ENCODE results near the gene NFE2. TPM values are rescaled to one million over a fixed set of nuclear protein-coding genes. Genes with fewer than 3 reads are reported as not detected.

The NFE2 gene
- total RNA-seq, 1 donor from 2014 or later, result 0.65 TPM

- no peaks in the 10 kb centered on the region for H3K9me3 Mint-ChIP-seq
- H3K27me3 Mint-ChIP-seq, result no peaks in the 10 kb centered on the region
- peak; percentile 93 for DNase-seq (ENCODE audit: extremely low spot score, unreplicated experiment)
- H3K4me1 Mint-ChIP-seq (ENCODE audit: unreplicated experiment), result peaks cover 50% of the 10 kb centered on the region
- no peak for TF ChIP-seq CTCF (conservative IDR thresholded peaks at IDR 0.05)
- no peak within 1 kb of the TSS for H3K4me3 Mint-ChIP-seq
- no peak within 1 kb of the TSS for H3K27ac Mint-ChIP-seq
- H3K36me3 Mint-ChIP-seq, result peaks cover 27% of the 10 kb centered on the region
Measured at GRCh38 chr12:54280468-54281260, 20.2 kb downstream of the NFE2 start, which contains the start of gene HNRNPA1. Gene HNRNPA1, plus strand, starts transcription at chr12:54280726. Its CDS starts 82 bp downstream, at chr12:54280808.

- no peaks in the 10 kb centered on the region for H3K9me3 Mint-ChIP-seq
- H3K27me3 Mint-ChIP-seq, result no peaks in the 10 kb centered on the region
- no peak for TF ChIP-seq CTCF (conservative IDR thresholded peaks at IDR 0.05)
- no peak within 1 kb of the TSS for H3K4me3 Mint-ChIP-seq
- DNase-seq (ENCODE audit: extremely low spot score, unreplicated experiment), result peak; percentile 100
- no peak within 1 kb of the TSS for H3K27ac Mint-ChIP-seq
- peaks cover 19% of the 10 kb centered on the region for H3K36me3 Mint-ChIP-seq
- H3K4me1 Mint-ChIP-seq (ENCODE audit: unreplicated experiment), result peaks cover 49% of the 10 kb centered on the region
Measured at GRCh38 chr12:54279632-54280467, 21.0 kb downstream of the NFE2 start, which contains the start of gene CBX5. Gene CBX5, minus strand, starts transcription at chr12:54280122. Its CDS starts 22,472 bp downstream, at chr12:54257650.

GRCh38 chr12:54279227-54279631 is 21.6 kb downstream of the NFE2 start:
- Mint-ChIP-seq H3K27ac (no peak overlapping the region), H3K9me3 (no peaks in the 10 kb centered on the region), H3K36me3 (peaks cover 13% of the 10 kb centered on the region), H3K4me3 (no peak overlapping the region), H3K27me3 (no peaks in the 10 kb centered on the region), H3K4me1 (ENCODE audit: unreplicated experiment) (peaks cover 47% of the 10 kb centered on the region)
- no peak for DNase-seq (ENCODE audit: extremely low spot score, unreplicated experiment)
- no peak for TF ChIP-seq CTCF (conservative IDR thresholded peaks at IDR 0.05)

GRCh38 chr12:54277823-54278276 is 23.0 kb downstream of the NFE2 start:
- Mint-ChIP-seq H3K27ac (no peak overlapping the region), H3K4me1 (ENCODE audit: unreplicated experiment) (peaks cover 36% of the 10 kb centered on the region), H3K9me3 (no peaks in the 10 kb centered on the region), H3K27me3 (no peaks in the 10 kb centered on the region), H3K4me3 (no peak overlapping the region), H3K36me3 (peaks cover 14% of the 10 kb centered on the region)
- no peak for TF ChIP-seq CTCF (conservative IDR thresholded peaks at IDR 0.05)
- no peak for DNase-seq (ENCODE audit: extremely low spot score, unreplicated experiment)

GRCh38 chr12:54276368-54276767 is 24.4 kb downstream of the NFE2 start:
- H3K4me3 Mint-ChIP-seq, result peak overlapping the region; percentile 37
- no peaks in the 10 kb centered on the region for H3K9me3 Mint-ChIP-seq
- TF ChIP-seq CTCF (conservative IDR thresholded peaks at IDR 0.05), result no peak
- H3K27me3 Mint-ChIP-seq, result no peaks in the 10 kb centered on the region
- peaks cover 20% of the 10 kb centered on the region for H3K36me3 Mint-ChIP-seq
- H3K4me1 Mint-ChIP-seq (ENCODE audit: unreplicated experiment), result peaks cover 35% of the 10 kb centered on the region
- no peak for DNase-seq (ENCODE audit: extremely low spot score, unreplicated experiment)
- peak overlapping the region; percentile 35 for H3K27ac Mint-ChIP-seq
